NT2/D1 (cell line): Measurements from ENCODE around the gene RBFOX2.

ENCODE experiments used
- SUZ12 ChIP-seq: IDR thresholded peaks from 2 replicates; pipeline ENCODE4 v1.6.1; 2011; ENCODE audit not compliant: insufficient read length, insufficient read depth; ENCODE audit errors: extremely low read depth
- YY1 ChIP-seq: IDR thresholded peaks from 2 replicates; pipeline ENCODE4 v1.6.1; 2011; ENCODE audit not compliant: insufficient read length, insufficient read depth
- ZNF274 ChIP-seq: IDR thresholded peaks from 2 replicates; pipeline ENCODE4 v1.6.1; 2011; ENCODE audit warnings: mild to moderate bottlenecking, low read depth, low read length

DNA sequence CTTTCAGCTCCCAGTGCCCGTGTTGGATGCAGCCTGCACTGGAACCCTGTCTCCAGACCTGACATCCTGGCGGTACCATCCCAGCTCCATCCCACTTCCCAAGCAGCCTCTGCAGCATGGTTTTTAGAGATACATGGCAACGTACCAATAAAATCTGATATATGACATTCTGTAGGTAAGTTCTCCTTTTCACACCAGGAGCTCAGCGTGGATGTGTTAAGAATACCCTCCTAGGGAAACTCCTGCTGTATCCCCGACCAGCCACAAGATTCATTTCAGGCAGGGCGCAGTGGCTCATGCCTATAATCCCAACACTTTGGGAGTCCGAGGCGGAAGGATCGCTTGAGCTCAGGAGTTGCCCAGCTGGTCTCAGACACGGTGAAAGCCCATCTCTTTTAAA is 295.6 kb downstream of the RBFOX2 start:
- TF ChIP-seq YY1 (no peak), ZNF274 (no peak), SUZ12 (no peak)
